Tibial artery (tissue), 4 donors: ENCODE data around the gene TNFAIP8L1.

ENCODE experiments used
- DNase-seq, 2 donors: peaks; one replicate each; pipeline ENCODE4 v3.0.0-alpha.2; 2019
- H3K27ac ChIP-seq, 2 donors: fragments of 200-600 bp; sonication (generic) in 1 of 2; 1 replicate in 1 of 2; 2 replicates in 1 of 2; pipeline ENCODE4 v1.5.1; 2018 to 2019; ENCODE audit warnings: mild to moderate bottlenecking in 1 of 2
- H3K27me3 ChIP-seq, 2 donors: fragments of 200-600 bp; sonication (generic) in 1 of 2; one replicate each; pipeline versions ENCODE4 v1.5.1 to v1.6.0; 2016 to 2019
- H3K36me3 ChIP-seq, 3 donors: fragments of 200-600 bp; sonication (generic) in 2 of 3; one replicate each; pipeline ENCODE4 v1.5.1; 2016 to 2019; ENCODE audit warnings: mild to moderate bottlenecking in 2 of 3
- H3K4me1 ChIP-seq, 4 donors: fragments of 200-600 bp; sonication (generic) in 2 of 4; 1 replicate in 3 of 4; 2 replicates in 1 of 4; pipeline ENCODE4 v1.5.1; 2016 to 2019
- H3K4me3 ChIP-seq, 2 donors: fragments of 200-600 bp; sonication (generic) in 1 of 2; 1 replicate in 1 of 2; 2 replicates in 1 of 2; pipeline ENCODE4 v1.5.1; 2018 to 2019; ENCODE audit warnings: mild to moderate bottlenecking in 2 of 2
- H3K9me3 ChIP-seq, 3 donors: fragments of 200-600 bp; sonication (generic) in 1 of 3; one replicate each; pipeline ENCODE4 v1.5.1; 2016 to 2019
- CTCF ChIP-seq, 2 experiments: fragments of 200-600 bp in 1 of 2; fragments of 450-650 bp in 1 of 2; IDR thresholded peaks; one replicate each; pipeline ENCODE4 v1.5.1; 2017 to 2019; ENCODE audit warnings: antibody characterized with exemption in 2 of 2, mild to moderate bottlenecking in 1 of 2, moderate library complexity in 1 of 2
- intact Hi-C: fragments of 100-400 bp; cut with DNase I; formaldehyde crosslinking; loops from one replicate; pipeline ENCODE4 v1.15.0; 2023; ENCODE audit warnings: low total_unique reads

The TNFAIP8L1 gene

DNA sequence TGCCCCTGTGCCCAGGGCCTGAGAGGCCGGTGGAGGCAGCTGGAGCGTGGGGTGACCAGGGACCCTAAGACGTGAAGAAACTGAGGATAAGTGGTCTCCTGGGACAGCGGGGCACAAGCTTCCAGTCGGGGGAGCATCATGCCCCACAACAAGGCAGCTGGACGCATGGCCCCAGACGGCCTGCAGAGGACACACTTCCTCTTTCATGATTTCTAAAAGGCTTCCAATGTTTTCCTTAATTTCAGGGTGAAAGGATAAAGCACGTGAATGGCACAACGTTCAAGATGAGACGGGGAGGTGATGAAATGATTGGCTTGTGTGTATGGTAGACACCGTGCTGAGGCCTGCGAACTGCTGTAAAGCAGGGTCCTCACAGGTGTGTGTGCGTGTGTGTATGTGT, 51.0 kb downstream of the TNFAIP8L1 start:
- H3K4me3 ChIP-seq, result no peak overlapping the region
- H3K36me3 ChIP-seq, result peaks cover 87 to 99% (median 90%) of the 10 kb centered on the region in 3 donors
- intact Hi-C loops, result no loop called here
- H3K27ac ChIP-seq, result no peak overlapping the region
- no peaks in the 10 kb centered on the region for H3K9me3 ChIP-seq
- H3K27me3 ChIP-seq, result no peaks in the 10 kb centered on the region
- DNase-seq, result no peak
- H3K4me1 ChIP-seq, result peaks cover 0 to 5% (median 0%) of the 10 kb centered on the region in 4 donors
- TF ChIP-seq CTCF (IDR thresholded peaks at IDR 0.05), result no peak

GRCh38 chr19:4691373-4691772, 52.1 kb downstream of the TNFAIP8L1 start:
- H3K27ac ChIP-seq, result no peak overlapping the region
- intact Hi-C loops, result no loop called here
- no peaks in the 10 kb centered on the region for H3K27me3 ChIP-seq
- H3K4me3 ChIP-seq, result no peak overlapping the region
- peaks cover 0 to 6% (median 0%) of the 10 kb centered on the region in 4 donors for H3K4me1 ChIP-seq
- TF ChIP-seq CTCF (IDR thresholded peaks at IDR 0.05), result no peak
- H3K9me3 ChIP-seq, result no peaks in the 10 kb centered on the region
- peaks cover 91 to 99% (median 94%) of the 10 kb centered on the region in 3 donors for H3K36me3 ChIP-seq
- peak; percentile 47 to 69 for DNase-seq

GRCh38 chr19:4692251-4693077, 53.1 kb downstream of the TNFAIP8L1 start:
- Histone ChIP-seq H3K36me3 (peaks cover 91 to 99% (median 94%) of the 10 kb centered on the region in 3 donors), H3K9me3 (no peaks in the 10 kb centered on the region), H3K27me3 (no peaks in the 10 kb centered on the region), H3K27ac (no peak overlapping the region), H3K4me3 (no peak overlapping the region), H3K4me1 (peaks cover 0 to 11% (median 0%) of the 10 kb centered on the region in 4 donors)
- DNase-seq, result peak in 1 of 2 donors; percentile 61
- intact Hi-C loops, result no loop called here
- TF ChIP-seq CTCF (IDR thresholded peaks at IDR 0.05), result no peak

- H3K9me3 ChIP-seq, result no peaks in the 10 kb centered on the region
- no peaks in the 10 kb centered on the region for H3K27me3 ChIP-seq
- peaks cover 0 to 11% (median 0%) of the 10 kb centered on the region in 4 donors for H3K4me1 ChIP-seq
- H3K4me3 ChIP-seq, result no peak overlapping the region
- H3K27ac ChIP-seq, result no peak overlapping the region
- intact Hi-C loops, result no loop called here
- peaks cover 91 to 99% (median 94%) of the 10 kb centered on the region in 3 donors for H3K36me3 ChIP-seq
- no peak for DNase-seq
- no peak for TF ChIP-seq CTCF (IDR thresholded peaks at IDR 0.05)
Observed at GRCh38 chr19:4693078-4693350, 53.7 kb downstream of the TNFAIP8L1 start.

DNA sequence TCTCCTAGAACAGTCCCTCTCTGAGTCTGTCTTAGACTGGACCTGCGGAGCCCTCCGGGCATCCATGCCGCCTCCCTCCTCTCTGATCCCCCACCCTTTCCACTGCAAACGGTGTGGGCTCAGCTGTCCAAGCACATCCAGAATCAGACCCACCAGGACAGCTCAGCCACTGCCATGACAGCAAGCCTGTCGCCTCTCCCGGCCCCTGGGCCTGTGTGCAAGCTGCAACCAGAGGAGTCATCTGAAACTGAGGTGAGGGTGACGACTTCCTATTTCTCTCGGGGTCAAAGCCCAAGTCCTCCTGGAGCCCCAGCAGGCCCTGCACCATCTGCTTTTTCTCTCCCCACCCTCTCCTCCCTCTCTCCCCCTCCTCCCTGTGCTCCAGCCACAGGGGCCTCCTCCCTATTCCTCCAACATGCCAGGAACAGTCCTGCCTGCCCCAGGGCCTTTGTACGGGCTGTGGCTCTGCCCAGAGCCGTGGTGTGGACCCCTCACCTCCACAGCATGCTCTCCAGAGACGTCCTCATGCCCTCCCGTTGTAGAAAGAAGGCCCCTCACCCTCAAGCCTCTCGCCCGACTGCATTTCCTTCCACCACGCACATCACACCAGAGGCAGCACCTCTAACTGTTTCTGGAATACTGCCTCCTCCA, 54.3 kb downstream of the TNFAIP8L1 start:
- peaks cover 91 to 99% (median 94%) of the 10 kb centered on the region in 3 donors for H3K36me3 ChIP-seq
- DNase-seq, result no peak
- H3K27ac ChIP-seq, result no peak overlapping the region
- TF ChIP-seq CTCF (IDR thresholded peaks at IDR 0.05), result no peak
- H3K4me3 ChIP-seq, result no peak overlapping the region
- H3K9me3 ChIP-seq, result no peaks in the 10 kb centered on the region
- intact Hi-C loops, result no loop called here
- H3K4me1 ChIP-seq, result peaks cover 0 to 11% (median 0%) of the 10 kb centered on the region in 4 donors
- H3K27me3 ChIP-seq, result no peaks in the 10 kb centered on the region
